Measurements from ENCODE around the gene GULP1. TPM values are rescaled to one million over a fixed set of nuclear protein-coding genes. Genes with fewer than 3 reads are reported as not detected.

The GULP1 gene
- total RNA-seq, 1 experiment from 2014 or later: 140 TPM

- no peaks in the 10 kb centered on the region for H3K27me3 Mint-ChIP-seq (ENCODE audit: low read depth)
- no peaks in the 10 kb centered on the region for H4K20me1 ChIP-seq (ENCODE audit: control insufficient read depth, insufficient read depth, insufficient read length)
- no peak overlapping the region for H3K18ac ChIP-seq (ENCODE audit: insufficient read length, low read depth, low read length)
- H2BK5ac ChIP-seq (ENCODE audit: insufficient read length, low read length): no peak overlapping the region
- H3K4ac ChIP-seq (ENCODE audit: low read depth, low read length): no peak overlapping the region
- no peak overlapping the region for H4K91ac ChIP-seq (ENCODE audit: insufficient read length, low read depth, low read length)
- no peak for TF ChIP-seq CTCF (conservative IDR thresholded peaks at IDR 0.05)
- peaks cover 3% of the 10 kb centered on the region for H3K79me1 ChIP-seq (ENCODE audit: insufficient read depth, low read depth, low read length, poor library complexity, severe bottlenecking)
- no peak overlapping the region for H3K9ac ChIP-seq (ENCODE audit: extremely low read depth, insufficient read length, low read length)
- no peak overlapping the region for H3T11ph ChIP-seq (ENCODE audit: low read length)
- no peak overlapping the region for H3K27ac Mint-ChIP-seq
- H2AK5ac ChIP-seq (ENCODE audit: insufficient read length, low read length): no peak overlapping the region
- H3K23me2 ChIP-seq (ENCODE audit: insufficient read length, low read depth, low read length, poor library complexity, severe bottlenecking): no peaks in the 10 kb centered on the region
- H3K4me1 Mint-ChIP-seq: peaks cover 36% of the 10 kb centered on the region in 2 experiments
- DNase-seq: no peak
- H3K4me1 ChIP-seq (ENCODE audit: insufficient read depth, low read length): peaks cover 7% of the 10 kb centered on the region; the same call in 1 of the 2 replicates
- H3K27me3 ChIP-seq (ENCODE audit: insufficient read depth, low read length): no peaks in the 10 kb centered on the region
- H4K8ac ChIP-seq (replicated peaks; ENCODE audit: insufficient read length, low read depth, low read length): no peak overlapping the region
- no peak overlapping the region for H3K56ac ChIP-seq (ENCODE audit: insufficient read length, low read depth, low read length)
- H4K5ac ChIP-seq (ENCODE audit: insufficient read length, low read depth, low read length): no peak overlapping the region
- no peak overlapping the region for H2BK15ac ChIP-seq (ENCODE audit: low read depth, low read length)
- no peaks in the 10 kb centered on the region for H3K9me3 ChIP-seq (ENCODE audit: control insufficient read depth, low read depth, low read length)
- no peak overlapping the region for H3K4me3 Mint-ChIP-seq
- H3K27ac ChIP-seq (ENCODE audit: insufficient read length, low read depth, low read length): no peak overlapping the region
- H2AFZ ChIP-seq (ENCODE audit: low read length): no peak overlapping the region
- no peak overlapping the region for H2BK120ac ChIP-seq (ENCODE audit: low read depth, low read length, poor library complexity, severe bottlenecking)
- H3K79me2 ChIP-seq (ENCODE audit: insufficient read depth, low read length): peaks cover 53% of the 10 kb centered on the region; the same call in 1 of the 2 replicates
- no peaks in the 10 kb centered on the region for H3K9me3 Mint-ChIP-seq
- H3K36me3 Mint-ChIP-seq (ENCODE audit: insufficient read depth in 1 of 3, low read depth in 3 of 3): no peaks in the 10 kb centered on the region
- H2BK12ac ChIP-seq (ENCODE audit: insufficient read length, low read depth, low read length): no peak overlapping the region
- H3K14ac ChIP-seq (ENCODE audit: insufficient read depth, low read length): no peak overlapping the region
- H3K23ac ChIP-seq (ENCODE audit: insufficient read length, low read depth, low read length): no peak overlapping the region
- no peak overlapping the region for H3K4me2 ChIP-seq (ENCODE audit: insufficient read depth, insufficient read length, low read length)
- no peak overlapping the region for H2BK20ac ChIP-seq (ENCODE audit: low read depth, low read length, poor library complexity, severe bottlenecking)
These were observed 36.0 kb downstream of the GULP1 start for GRCh38 chr2:188327518-188328213.
